ENCODE measurements around the gene CLSTN3. TPM values are rescaled to one million over a fixed set of nuclear protein-coding genes. Genes with fewer than 3 reads are reported as not detected.

Gene CLSTN3
- total and polyA plus RNA-seq, 2 of the 13 experiments (the other 11 are each of a cell fraction or from before 2014, with no cell fraction given), result 26.2 to 94.1 TPM

GRCh38 chr12:7114008-7114407 lies 16.2 kb upstream of the CLSTN3 start (continued):
- no peak for TF ChIP-seq BCL6 (CRISPR knock-in tag; IDR thresholded peaks at IDR 0.05)
- TF ChIP-seq TEF (CRISPR knock-in tag; IDR thresholded peaks at IDR 0.05), result no peak
- TF ChIP-seq KLF13 (CRISPR knock-in tag; IDR thresholded peaks at IDR 0.05), result no peak
- no peak for TF ChIP-seq CTCF (CRISPR knock-in tag; IDR thresholded peaks at IDR 0.05)
- TF ChIP-seq KDM4B (CRISPR knock-in tag; IDR thresholded peaks at IDR 0.05), result no peak
- TF ChIP-seq BRF2 (CRISPR knock-in tag; IDR thresholded peaks at IDR 0.05), result no peak

- Histone ChIP-seq H3K9ac (ENCODE audit: insufficient read depth, low read depth, low read length) (no peak overlapping the region), H3K9me3 (ENCODE audit: low read length) (no peaks in the 10 kb centered on the region), H2AFZ (ENCODE audit: low read length) (no peak overlapping the region), H3K27ac (ENCODE audit: extremely low read length, insufficient read depth, low read length) (no peak overlapping the region), H3K4me3 (replicated peaks in 1 of 3; ENCODE audit: insufficient read depth in 1 of 3, low read depth in 2 of 3, low read length in 3 of 3) (no peak overlapping the region), H3K27me3 (ENCODE audit: control insufficient read depth in 1 of 2, insufficient read depth in 2 of 2, low read length in 2 of 2) (no peaks in the 10 kb centered on the region), H3K36me3 (replicated peaks in 1 of 2; ENCODE audit: control insufficient read depth in 1 of 2, insufficient read depth in 2 of 2, low read length in 2 of 2) (peaks cover 3 to 5% of the 10 kb centered on the region in 2 experiments; a peak in 4 of 5 replicates), H3K79me2 (ENCODE audit: insufficient read depth, low read length) (no peaks in the 10 kb centered on the region), H4K20me1 (ENCODE audit: insufficient read depth, low read length) (no peaks in the 10 kb centered on the region), H3K4me1 (ENCODE audit: insufficient read depth, low read length) (peaks cover 20% of the 10 kb centered on the region), H3K4me2 (ENCODE audit: low read depth, low read length) (no peak overlapping the region)
- intact Hi-C loops (cut with micrococcal nuclease; ENCODE audit: unreplicated experiment) (loop anchor here (5.0 kb wide), 1 partner anchor 188 kb away; the partner anchor contains the start of gene ATN1), in situ Hi-C loops (cut with HindIII; ENCODE audit: extremely low pct_ligation_motif_present, low pct_unique_long_range_greater_than_20kb) (loop anchor here (10.0 kb wide), 2 partner anchors 50 to 170 kb away; partner anchors contain the start of genes C12orf57, C1S and RNU7-1)
- POLR2A ChIA-PET, result no interaction called here
- DNase-seq (ENCODE audit: low spot score) (no peak), FAIRE-seq (no peak), ATAC-seq (no peak)
- WGBS (ENCODE audit: low lambda C conversion rate), result 94% methylated on average over 6 of the region's 6 CpGs
- TF ChIP-seq ZNF629 (CRISPR knock-in tag; conservative IDR thresholded peaks at IDR 0.05), result 0 out of 2 replicates have a peak, but pooled peaks have one; percentile 6
- TF ChIP-seq SRY (CRISPR knock-in tag; IDR thresholded peaks at IDR 0.05), result no peak
- BruUV-seq (replicated peaks), result no TSS peak
- CTCF ChIA-PET (ENCODE audit: low intra/inter-chr PET ratio, low total read pairs), result no interaction called here
Observed at GRCh38 chr12:7114851-7115250, 15.3 kb upstream of the CLSTN3 start.

Data from HepG2 (cell line).